Loucy (cell line): ENCODE measurements around the gene CHN1.
A peak's percentile ranks its signal among the peaks of the same experiment; 100 is the strongest.

Source experiments
- H2AFZ ChIP-seq: fragments of 200-600 bp; sonication (generic); 2 replicates; pipeline ENCODE4 v1.6.0; 2016; ENCODE audit warnings: antibody characterized with exemption, mild to moderate bottlenecking, low read length, moderate library complexity
- H3F3A ChIP-seq: fragments of 200-600 bp; 2 replicates; pipeline ENCODE4 v1.6.0; 2016; ENCODE audit warnings: antibody characterized with exemption, low read depth, mild to moderate bottlenecking
- H3K27me3 ChIP-seq: fragments of 200-600 bp; sonication (generic); 2 replicates; pipeline ENCODE4 v1.6.1; 2014; ENCODE audit warnings: low read length, mild to moderate bottlenecking; ENCODE audit not compliant: insufficient read depth, poor library complexity, severe bottlenecking
- H3K36me3 ChIP-seq: fragments of 200-600 bp; sonication (generic); 2 replicates; pipeline ENCODE4 v1.6.1; 2016; ENCODE audit warnings: low read length; ENCODE audit not compliant: insufficient read depth
- H3K4me1 ChIP-seq: fragments of 200-600 bp; sonication (generic); 2 replicates; pipeline ENCODE4 v1.5.1; 2014; ENCODE audit warnings: low read length, mild to moderate bottlenecking; ENCODE audit not compliant: insufficient read depth, poor library complexity, severe bottlenecking
- H3K4me2 ChIP-seq: fragments of 200-600 bp; sonication (generic); 2 replicates; pipeline ENCODE4 v1.6.0; 2014; ENCODE audit warnings: antibody characterized with exemption, low read length, low read depth, mild to moderate bottlenecking; ENCODE audit not compliant: poor library complexity, severe bottlenecking
- H3K4me3 ChIP-seq: fragments of 200-600 bp; sonication (generic); 2 replicates; pipeline ENCODE4 v1.5.1; 2014; ENCODE audit warnings: low read length, mild to moderate bottlenecking, mixed read lengths; ENCODE audit not compliant: poor library complexity, severe bottlenecking
- H3K79me2 ChIP-seq: fragments of 200-600 bp; sonication (generic); 2 replicates; pipeline ENCODE4 v1.6.1; 2014; ENCODE audit warnings: low read length; ENCODE audit not compliant: insufficient read depth
- H3K9ac ChIP-seq: fragments of 200-600 bp; sonication (generic); 2 replicates; pipeline ENCODE4 v1.6.0; 2014; ENCODE audit warnings: mild to moderate bottlenecking, low read depth, low read length, moderate library complexity; ENCODE audit not compliant: poor library complexity, severe bottlenecking
- H3K9me2 ChIP-seq: fragments of 200-600 bp; sonication (generic); replicated peaks from 2 replicates; pipeline ENCODE4 v1.6.1; 2016; ENCODE audit warnings: low read depth, low read length, mixed read lengths
- H3K9me3 ChIP-seq: fragments of 200-600 bp; sonication (generic); 2 replicates; pipeline ENCODE4 v1.6.1; 2014; ENCODE audit warnings: mild to moderate bottlenecking, antibody characterized with exemption, low read length, low read depth; ENCODE audit not compliant: insufficient read depth
- H4K20me1 ChIP-seq: fragments of 200-600 bp; sonication (generic); 2 replicates; pipeline ENCODE4 v1.6.0; 2014; ENCODE audit warnings: antibody characterized with exemption, low read length, mild to moderate bottlenecking; ENCODE audit not compliant: insufficient read depth, poor library complexity, severe bottlenecking
- EZH2phosphoT487 ChIP-seq: fragments of 200-600 bp; IDR thresholded peaks from 2 replicates; pipeline ENCODE4 v1.6.1; 2018; ENCODE audit warnings: antibody characterized with exemption, mild to moderate bottlenecking, moderate library complexity, borderline replicate concordance
- TF ChIP-seq, protein P1 (sequence below): fragments of 200-600 bp; sonication (generic); conservative IDR thresholded peaks from 2 replicates; pipeline ENCODE4 v1.5.1; 2014; ENCODE audit warnings: mild to moderate bottlenecking, antibody characterized with exemption, low read length

The CHN1 gene

GRCh38 chr2:174764280-174765255, 240.6 kb downstream of the CHN1 start, which contains the start of gene CHRNA1:
TSS of gene CHRNA1 (minus strand) at chr2:174764472. CDS start at chr2:174764394, 78 bp downstream.
- no peak within 1 kb of the TSS for H3K4me3 ChIP-seq
- no peak within 1 kb of the TSS for H3K9ac ChIP-seq
- H3K4me2 ChIP-seq: no peak within 1 kb of the TSS
- no peaks in the 10 kb centered on the region for H3K9me2 ChIP-seq
- H2AFZ ChIP-seq: 0 out of 2 replicates have a peak within 1 kb of the TSS, but pooled peaks have one; percentile 13
- no peaks in the 10 kb centered on the region for H4K20me1 ChIP-seq
- no peak for TF ChIP-seq EZH2phosphoT487
- TF ChIP-seq, protein P1, sequence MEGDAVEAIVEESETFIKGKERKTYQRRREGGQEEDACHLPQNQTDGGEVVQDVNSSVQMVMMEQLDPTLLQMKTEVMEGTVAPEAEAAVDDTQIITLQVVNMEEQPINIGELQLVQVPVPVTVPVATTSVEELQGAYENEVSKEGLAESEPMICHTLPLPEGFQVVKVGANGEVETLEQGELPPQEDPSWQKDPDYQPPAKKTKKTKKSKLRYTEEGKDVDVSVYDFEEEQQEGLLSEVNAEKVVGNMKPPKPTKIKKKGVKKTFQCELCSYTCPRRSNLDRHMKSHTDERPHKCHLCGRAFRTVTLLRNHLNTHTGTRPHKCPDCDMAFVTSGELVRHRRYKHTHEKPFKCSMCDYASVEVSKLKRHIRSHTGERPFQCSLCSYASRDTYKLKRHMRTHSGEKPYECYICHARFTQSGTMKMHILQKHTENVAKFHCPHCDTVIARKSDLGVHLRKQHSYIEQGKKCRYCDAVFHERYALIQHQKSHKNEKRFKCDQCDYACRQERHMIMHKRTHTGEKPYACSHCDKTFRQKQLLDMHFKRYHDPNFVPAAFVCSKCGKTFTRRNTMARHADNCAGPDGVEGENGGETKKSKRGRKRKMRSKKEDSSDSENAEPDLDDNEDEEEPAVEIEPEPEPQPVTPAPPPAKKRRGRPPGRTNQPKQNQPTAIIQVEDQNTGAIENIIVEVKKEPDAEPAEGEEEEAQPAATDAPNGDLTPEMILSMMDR: no peak
- no peaks in the 10 kb centered on the region for H3F3A ChIP-seq
- no peaks in the 10 kb centered on the region for H3K27me3 ChIP-seq
- no peaks in the 10 kb centered on the region for H3K9me3 ChIP-seq
- H3K79me2 ChIP-seq: no peaks in the 10 kb centered on the region
- H3K4me1 ChIP-seq: no peaks in the 10 kb centered on the region
- no peaks in the 10 kb centered on the region for H3K36me3 ChIP-seq

DNA sequence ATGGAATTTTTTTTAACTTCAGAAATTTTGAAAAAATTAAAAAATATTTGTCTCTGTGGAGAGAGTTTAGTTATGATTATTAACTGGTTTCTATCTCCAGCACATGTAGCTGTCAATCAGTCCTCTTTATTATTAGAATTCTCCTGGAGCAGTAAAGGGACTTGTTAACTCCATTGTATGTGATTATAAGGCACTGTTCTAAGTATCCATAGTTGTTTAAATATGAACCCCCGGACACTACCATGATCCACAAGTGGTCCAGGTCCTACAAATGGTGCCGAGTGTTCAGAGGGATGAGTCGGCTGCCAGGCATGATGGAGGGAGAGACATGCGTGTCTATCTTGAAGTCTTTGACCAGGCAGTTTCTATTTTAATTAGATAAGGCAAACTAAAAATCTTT, 241.4 kb downstream of the CHN1 start:
- TF ChIP-seq EZH2phosphoT487: no peak
- TF ChIP-seq, protein P1: no peak
- Histone ChIP-seq H3K9me2 (no peaks in the 10 kb centered on the region), H3K4me1 (no peaks in the 10 kb centered on the region), H3K36me3 (no peaks in the 10 kb centered on the region), H3F3A (no peaks in the 10 kb centered on the region), H3K27me3 (no peaks in the 10 kb centered on the region), H3K79me2 (no peaks in the 10 kb centered on the region), H3K9me3 (no peaks in the 10 kb centered on the region), H3K4me2 (no peak overlapping the region), H3K4me3 (no peak overlapping the region), H2AFZ (no peak overlapping the region), H4K20me1 (no peaks in the 10 kb centered on the region), H3K9ac (no peak overlapping the region)

DNA sequence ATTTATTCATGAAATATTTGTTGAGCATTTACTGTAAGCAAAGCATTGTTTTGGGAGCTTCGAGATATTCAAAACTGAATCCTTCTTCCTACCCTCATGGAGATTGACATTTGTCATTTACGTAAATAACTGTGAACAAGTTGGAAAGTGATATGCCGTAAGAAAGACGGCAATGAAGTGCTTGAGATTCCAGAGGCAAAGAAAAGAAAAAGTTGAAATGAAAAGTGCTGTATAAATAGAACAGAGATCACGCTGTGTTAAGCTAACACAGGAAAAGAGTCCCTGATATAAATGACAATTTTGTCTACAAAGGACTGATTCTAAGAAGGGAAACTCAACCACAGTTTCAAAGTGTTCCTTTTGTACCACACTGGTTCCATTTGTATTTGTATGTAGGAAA, 242.7 kb downstream of the CHN1 start:
- Histone ChIP-seq H3K4me3 (no peak overlapping the region), H3K27me3 (no peaks in the 10 kb centered on the region), H3K4me2 (no peak overlapping the region)

More for the DNA sequence above, 242.7 kb downstream of the CHN1 start:
- H3K36me3 ChIP-seq: no peaks in the 10 kb centered on the region
- no peaks in the 10 kb centered on the region for H3F3A ChIP-seq
- no peaks in the 10 kb centered on the region for H3K9me2 ChIP-seq
- no peaks in the 10 kb centered on the region for H3K9me3 ChIP-seq
- H2AFZ ChIP-seq: no peak overlapping the region
- H3K79me2 ChIP-seq: no peaks in the 10 kb centered on the region
- H3K9ac ChIP-seq: no peak overlapping the region
- no peak for TF ChIP-seq EZH2phosphoT487
- TF ChIP-seq, protein P1: no peak
- no peaks in the 10 kb centered on the region for H4K20me1 ChIP-seq
- no peaks in the 10 kb centered on the region for H3K4me1 ChIP-seq
